ENCODE data around the gene EIPR1. TPM values are rescaled to one million over a fixed set of nuclear protein-coding genes. Genes with fewer than 3 reads are reported as not detected.

Gene EIPR1
- total RNA-seq, 2 donors from 2014 or later: 18.8 to 39.1 TPM

- intact Hi-C loops (cut with DNase I): no loop called here
- no peaks in the 10 kb centered on the region for H3K9me3 ChIP-seq
- no peak overlapping the region for H3K9ac ChIP-seq (ENCODE audit: low read depth in 2 of 2, low read length in 2 of 2)
- H3K27ac ChIP-seq: no peak overlapping the region
- no peaks in the 10 kb centered on the region for H3K4me1 ChIP-seq
- no peak for DNase-seq
- no peaks in the 10 kb centered on the region for H3K36me3 ChIP-seq
- no peaks in the 10 kb centered on the region for H3K27me3 ChIP-seq
- TF ChIP-seq CTCF (IDR thresholded peaks at IDR 0.05): no peak
- H3K4me3 ChIP-seq: no peak overlapping the region
Measured at GRCh38 chr2:3312576-3313345, 64.9 kb downstream of the EIPR1 start.

GRCh38 chr2:3311601-3312000 is 66.0 kb downstream of the EIPR1 start:
- Histone ChIP-seq H3K36me3 (no peaks in the 10 kb centered on the region), H3K4me1 (no peaks in the 10 kb centered on the region), H3K4me3 (no peak overlapping the region), H3K27ac (no peak overlapping the region), H3K9me3 (no peaks in the 10 kb centered on the region), H3K27me3 (no peaks in the 10 kb centered on the region), H3K9ac (ENCODE audit: low read depth in 2 of 2, low read length in 2 of 2) (no peak overlapping the region)
- intact Hi-C loops (cut with DNase I): no loop called here
- no peak for DNase-seq
- no peak for TF ChIP-seq CTCF (IDR thresholded peaks at IDR 0.05)

DNA sequence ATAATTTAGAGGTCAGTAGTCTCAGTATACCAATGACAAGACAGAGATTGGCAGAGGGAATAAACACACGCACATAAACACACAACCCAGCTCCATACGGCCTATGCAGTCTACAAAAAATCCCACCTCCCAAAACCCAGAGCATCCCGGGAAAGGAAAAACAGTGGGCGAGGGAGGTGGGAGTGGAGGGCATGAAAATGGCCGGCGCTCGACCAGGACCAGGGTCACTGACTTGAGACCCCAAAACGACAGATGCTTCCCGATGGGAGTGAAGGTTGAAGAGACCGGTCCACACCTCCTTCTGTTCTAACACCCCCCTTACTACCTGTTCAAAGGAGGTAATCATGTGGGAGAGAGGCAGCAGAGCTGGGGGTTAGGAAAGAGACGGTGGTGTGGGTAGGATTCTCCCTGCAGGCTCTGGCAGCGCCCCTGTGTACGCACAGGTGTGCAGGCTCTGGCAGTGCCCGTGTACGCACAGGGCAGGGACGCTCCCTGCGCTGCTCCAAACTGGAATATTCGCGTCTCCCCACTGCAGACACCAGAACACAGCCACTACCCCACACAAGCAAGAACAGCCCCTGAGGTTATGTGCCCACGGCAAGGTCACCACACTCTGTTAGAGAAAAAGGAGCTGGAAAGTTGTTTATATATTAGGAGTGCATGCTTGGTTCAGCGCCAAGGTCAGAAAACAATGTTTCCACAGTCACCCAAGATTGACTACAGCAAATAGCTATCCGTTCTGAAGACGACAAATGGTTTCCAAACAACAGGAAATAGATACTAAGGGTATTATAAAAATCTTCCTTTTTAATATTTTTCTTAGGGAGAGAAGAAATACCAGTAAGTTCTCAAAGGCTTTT is 67.9 kb downstream of the EIPR1 start:
- DNase-seq: no peak
- no peak for TF ChIP-seq CTCF (IDR thresholded peaks at IDR 0.05)
- Histone ChIP-seq H3K27me3 (no peaks in the 10 kb centered on the region), H3K27ac (no peak overlapping the region), H3K36me3 (no peaks in the 10 kb centered on the region), H3K9ac (ENCODE audit: low read depth in 2 of 2, low read length in 2 of 2) (no peak overlapping the region), H3K4me1 (no peaks in the 10 kb centered on the region), H3K9me3 (no peaks in the 10 kb centered on the region), H3K4me3 (no peak overlapping the region)
- intact Hi-C loops (cut with DNase I): no loop called here

DNA sequence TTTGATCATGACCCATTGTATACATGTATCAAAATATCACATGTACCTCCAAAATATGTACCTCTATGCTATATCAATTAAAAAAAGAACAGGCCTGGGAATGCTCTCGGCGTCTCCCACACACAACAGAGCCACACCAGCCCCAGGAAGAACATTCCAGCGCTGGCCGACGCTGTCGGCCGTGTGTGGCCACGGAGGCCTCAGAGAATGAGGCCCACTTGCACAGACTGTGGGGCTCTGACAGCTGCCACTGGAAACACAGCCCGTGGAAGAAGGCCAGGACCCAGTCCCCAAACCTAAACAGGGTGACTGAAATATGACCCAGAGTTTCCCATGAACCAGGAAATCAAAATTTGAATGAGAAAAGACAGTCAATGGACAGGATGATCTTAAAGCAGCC is 69.7 kb downstream of the EIPR1 start:
- Histone ChIP-seq H3K4me3 (no peak overlapping the region), H3K9ac (ENCODE audit: low read depth in 2 of 2, low read length in 2 of 2) (no peak overlapping the region), H3K27ac (no peak overlapping the region), H3K4me1 (no peaks in the 10 kb centered on the region), H3K36me3 (no peaks in the 10 kb centered on the region), H3K27me3 (no peaks in the 10 kb centered on the region), H3K9me3 (no peaks in the 10 kb centered on the region)
- DNase-seq: no peak
- intact Hi-C loops (cut with DNase I): no loop called here
- TF ChIP-seq CTCF (IDR thresholded peaks at IDR 0.05): no peak

GRCh38 chr2:3307236-3307635 is 70.4 kb downstream of the EIPR1 start:
- TF ChIP-seq CTCF (IDR thresholded peaks at IDR 0.05): no peak
- no peaks in the 10 kb centered on the region for H3K9me3 ChIP-seq
- H3K9ac ChIP-seq (ENCODE audit: low read depth in 2 of 2, low read length in 2 of 2): no peak overlapping the region
- no peak for DNase-seq
- no peaks in the 10 kb centered on the region for H3K36me3 ChIP-seq
- intact Hi-C loops (cut with DNase I): no loop called here
- no peaks in the 10 kb centered on the region for H3K4me1 ChIP-seq
- H3K27ac ChIP-seq: no peak overlapping the region
- H3K4me3 ChIP-seq: no peak overlapping the region
- H3K27me3 ChIP-seq: no peaks in the 10 kb centered on the region

Measured in colonic mucosa (tissue), 4 donors.